Inflammatory macrophage treated with lipopolysaccharide for 4 hours (primary cell): ENCODE results near the gene PLCD3.

Experiments
- DNase-seq: peaks from one replicate; pipeline ENCODE4 v3.0.0-alpha.2; 2020

PLCD3 gene

DNA sequence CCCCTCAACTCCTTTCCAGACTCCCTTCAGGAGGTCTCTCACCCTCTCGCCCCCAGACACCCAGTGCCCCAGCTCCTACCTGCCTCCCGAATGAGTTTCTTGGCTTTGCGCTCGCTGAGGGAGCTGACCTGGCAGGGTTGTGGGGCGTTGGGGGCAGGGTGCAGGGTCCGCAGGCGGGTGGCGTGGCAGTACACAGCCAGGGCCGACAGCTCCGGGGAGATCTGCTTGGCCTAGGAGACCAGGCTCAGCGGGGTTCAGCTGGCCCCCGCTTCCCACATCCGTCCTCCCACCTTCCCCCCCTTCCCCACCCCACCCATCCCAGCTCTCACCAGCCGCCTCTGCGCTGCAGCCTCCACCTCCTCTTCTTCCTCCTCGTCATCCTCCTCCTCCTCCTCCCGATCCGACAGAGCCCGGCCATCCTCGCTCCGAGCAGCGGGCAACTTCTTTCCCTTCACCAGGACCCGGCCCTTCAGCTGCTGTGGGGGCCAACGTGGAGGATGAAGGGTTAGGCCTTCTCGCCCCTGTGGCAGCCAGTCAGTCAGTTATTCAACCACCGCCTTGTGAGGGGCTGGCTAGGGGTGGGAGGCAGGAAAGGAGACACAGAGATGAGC lies 17.2 kb downstream of the PLCD3 start:
- no peak for DNase-seq

DNA sequence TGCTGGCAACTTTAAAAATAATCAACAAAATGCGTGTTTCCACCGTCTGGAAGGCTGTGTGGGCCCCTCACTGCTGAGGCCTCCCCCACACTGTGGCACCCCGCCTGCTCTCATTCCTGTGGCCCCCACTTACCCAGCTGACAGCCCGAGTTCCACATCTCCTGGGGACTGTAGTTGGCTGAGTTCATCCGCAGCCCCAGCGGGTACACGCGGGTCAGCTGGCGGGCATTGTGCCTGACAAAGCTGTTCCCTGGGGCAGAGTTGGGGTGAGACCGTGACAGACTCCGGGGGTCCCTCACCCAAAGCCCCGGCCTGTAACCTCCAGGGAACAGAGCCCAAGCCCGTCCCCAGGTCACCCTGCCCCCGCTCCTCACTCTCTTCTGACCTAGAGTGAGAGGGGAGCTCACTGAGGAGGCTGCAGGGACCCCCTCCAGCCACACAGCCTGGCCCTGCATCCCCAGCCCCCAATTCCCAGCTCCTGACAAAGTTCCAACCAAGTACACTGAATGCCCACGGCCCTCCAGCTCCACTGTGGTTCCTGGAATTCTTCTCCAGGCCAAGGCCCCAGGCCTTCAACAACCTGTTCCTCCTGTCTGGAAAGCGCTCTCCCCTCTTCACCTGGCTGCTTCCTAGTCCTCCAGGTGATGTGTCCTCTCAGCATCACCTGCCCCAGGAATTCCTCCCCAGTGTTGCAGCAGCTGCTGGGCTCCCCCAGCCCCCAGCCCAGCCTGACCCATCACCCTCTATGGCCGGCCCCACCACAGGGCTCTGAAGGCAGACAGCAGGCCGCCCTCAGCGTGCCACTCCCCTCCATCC lies 18.0 kb downstream of the PLCD3 start:
- no peak for DNase-seq

DNA sequence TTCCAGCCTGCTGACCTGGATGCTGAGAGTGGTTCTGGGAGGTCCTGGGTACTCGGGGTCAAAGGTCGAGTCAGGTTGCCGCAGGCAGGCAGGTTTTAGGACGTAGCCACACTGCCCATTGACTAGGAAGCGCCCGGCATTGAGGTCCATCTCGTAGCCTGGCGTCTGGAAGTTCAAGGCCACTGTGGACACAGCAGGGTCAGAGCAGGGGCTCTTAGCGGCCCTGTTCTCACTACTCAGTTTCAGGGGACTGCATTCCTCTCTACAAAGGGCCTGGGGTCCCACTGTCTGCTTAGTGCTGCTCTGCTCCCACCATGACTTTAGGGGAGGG lies 18.9 kb downstream of the PLCD3 start:
- no peak for DNase-seq

DNA sequence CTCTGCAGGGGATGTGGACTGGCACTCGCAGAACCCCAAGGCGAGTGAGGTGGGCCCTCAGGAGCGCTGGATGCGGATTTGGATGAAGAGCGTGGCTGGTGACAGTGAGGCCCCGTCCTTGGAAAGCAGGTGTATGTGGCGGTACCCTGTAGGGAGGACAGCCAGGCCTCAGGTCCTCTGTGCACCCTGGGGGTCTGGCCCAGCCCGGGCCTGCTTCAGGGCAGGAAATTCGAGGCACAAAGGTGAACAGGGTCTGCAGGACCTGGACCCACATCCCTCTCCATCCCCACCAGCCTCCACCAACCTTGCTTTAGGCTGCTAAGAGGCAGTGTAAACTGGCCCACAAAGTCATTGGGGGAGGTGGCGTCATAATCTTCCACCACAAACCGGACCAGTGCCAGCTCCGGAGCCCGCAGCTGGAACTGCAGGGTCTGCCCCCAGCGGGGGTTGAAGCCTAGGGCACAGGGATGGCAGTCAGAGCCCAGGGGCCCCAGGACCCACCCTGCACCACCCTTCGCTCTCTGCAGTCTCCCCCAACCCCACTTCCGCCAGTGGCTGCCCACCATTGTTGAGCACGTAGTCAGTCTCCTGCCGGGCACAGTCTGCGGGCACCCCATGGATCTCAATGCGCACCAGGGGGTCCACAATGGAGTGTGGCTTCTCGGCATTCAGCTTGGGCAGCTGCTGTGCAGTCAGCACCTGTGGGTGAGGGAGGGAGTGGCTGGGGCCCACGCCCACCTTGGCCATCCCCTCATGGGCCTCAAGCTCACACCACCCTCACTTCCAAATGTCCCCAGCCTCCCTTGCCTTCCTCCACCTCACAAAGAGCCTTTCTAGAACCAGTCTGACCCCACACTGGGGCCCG lies 19.5 kb downstream of the PLCD3 start:
- DNase-seq: no peak

DNA sequence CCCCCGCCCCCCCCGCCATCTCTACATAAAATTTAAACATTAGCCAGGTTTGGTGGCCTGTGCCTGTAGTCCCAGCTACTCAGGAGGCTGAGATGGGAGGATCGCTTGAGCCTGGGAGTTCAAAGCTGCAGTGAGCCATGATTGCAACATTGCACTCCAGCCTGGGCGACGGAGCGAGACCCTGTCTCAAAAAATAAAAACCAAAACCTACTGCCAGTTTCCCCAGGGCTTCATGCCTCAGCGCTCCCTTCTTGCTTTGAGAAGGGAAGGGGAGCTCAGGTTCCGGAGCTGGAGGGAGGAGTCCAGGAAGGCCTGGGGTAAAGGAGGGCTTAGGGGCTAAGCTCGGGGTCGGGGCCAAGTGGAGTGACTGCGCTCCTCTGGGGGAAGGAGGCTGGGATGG lies 20.5 kb downstream of the PLCD3 start:
- DNase-seq: no peak

DNA sequence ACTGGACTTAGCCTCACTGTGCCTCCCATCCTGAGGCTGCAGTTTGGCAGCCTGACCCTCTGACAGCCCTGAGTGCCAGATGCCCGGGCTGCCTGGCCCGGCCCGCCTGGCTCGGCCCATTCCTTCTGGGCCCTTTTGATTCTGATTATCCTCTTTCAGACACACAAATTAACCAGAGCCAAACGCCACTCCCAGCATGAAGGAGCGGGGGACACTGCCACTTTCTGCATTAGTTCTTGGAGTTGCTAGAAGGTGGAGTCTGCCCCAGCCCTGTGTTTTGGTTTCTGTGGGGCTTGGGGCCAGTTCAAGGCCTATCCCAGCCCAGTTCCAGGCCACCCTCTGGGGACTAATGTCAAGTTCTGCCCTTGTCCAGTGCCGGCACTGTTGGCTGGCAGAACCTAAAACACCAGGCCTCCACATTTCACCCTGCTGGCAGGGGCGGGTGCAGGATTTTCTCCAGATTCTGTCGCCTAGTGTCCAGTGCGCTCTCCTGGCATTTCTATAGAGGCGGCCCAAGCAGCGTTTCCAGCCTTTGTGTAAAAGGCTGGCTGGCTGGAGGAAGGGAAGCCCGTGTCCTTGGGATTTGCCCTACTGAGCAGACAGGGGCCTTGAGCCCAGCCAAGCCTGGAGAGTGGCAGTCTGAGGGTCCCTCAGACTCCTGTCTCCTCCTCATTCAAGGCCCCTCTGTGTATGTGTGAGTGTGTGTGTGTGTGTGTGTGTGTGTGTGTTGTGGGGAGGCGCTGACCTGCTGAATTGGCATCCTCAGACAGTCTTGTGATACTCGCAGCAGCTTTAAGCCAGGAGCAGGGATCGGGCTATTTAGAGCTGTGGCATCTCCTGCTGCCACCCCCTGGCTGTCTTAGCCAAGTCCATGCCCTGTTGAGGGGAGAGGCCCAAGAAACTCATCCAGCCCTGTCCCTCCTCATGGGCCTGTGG lies 21.4 kb downstream of the PLCD3 start:
- no peak for DNase-seq

DNA sequence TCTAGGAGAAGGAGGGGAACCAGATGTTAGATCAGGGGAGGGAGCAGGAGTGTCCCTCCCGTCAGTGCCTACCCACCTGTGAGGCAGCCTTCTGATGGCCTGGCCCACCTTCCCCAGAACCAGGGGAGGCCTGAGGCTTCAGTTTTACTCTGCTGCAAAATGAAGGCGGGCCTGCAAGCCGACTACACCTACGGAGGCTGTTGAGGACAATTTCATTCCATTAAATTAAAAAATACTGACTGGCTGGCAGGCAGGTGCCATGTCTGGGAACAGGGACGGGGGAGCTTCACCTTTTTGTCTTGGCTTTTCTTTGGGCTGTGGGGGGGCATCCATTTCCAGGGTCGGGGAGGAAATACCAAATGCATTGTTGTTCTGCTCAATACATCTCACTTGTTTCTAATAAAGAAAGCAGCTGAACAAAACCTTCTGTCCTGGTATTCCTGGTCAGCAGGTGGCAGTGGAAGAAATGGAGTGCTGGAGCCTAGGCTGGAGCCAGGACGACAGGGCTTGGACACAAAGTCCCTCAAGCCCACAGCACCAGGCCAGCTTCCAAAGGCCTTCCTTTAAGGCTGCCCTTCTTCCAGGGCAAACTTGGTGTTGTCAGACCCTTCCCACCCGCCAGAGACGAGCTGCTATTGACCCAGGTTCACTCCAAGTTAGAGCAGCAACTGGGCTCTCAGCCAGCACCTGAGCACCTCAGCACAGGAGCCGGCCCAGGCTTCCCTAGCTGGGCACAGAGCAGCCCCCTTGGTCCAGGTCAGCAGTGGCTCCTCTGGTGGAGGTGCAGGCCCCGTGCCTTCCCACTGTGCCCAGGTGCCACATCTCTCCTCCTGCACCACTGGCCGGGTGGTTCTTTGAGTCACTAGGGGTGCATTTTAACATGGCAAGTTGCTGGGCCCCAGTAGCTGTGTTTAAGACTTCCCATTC lies 23.5 kb downstream of the PLCD3 start:
- DNase-seq: no peak

DNA sequence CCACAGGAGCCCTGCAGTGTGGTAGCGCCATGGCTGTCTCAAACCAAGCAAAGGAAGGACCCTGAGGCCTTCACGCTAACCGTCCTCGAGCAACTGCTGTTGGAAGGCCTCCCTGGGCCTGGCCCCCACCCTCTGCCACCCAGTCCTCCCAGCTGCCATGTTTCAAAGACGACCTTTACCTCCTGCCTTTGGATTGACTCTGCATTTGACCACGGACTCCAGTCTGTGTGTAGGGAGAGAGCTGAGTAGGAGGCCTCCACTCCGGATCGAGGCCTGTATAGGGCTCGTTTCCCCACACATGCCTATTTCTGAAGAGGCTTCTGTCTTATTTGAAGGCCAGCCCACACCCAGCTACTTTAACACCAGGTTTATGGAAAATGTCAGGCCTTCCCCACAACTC lies 24.3 kb downstream of the PLCD3 start:
- no peak for DNase-seq

DNA sequence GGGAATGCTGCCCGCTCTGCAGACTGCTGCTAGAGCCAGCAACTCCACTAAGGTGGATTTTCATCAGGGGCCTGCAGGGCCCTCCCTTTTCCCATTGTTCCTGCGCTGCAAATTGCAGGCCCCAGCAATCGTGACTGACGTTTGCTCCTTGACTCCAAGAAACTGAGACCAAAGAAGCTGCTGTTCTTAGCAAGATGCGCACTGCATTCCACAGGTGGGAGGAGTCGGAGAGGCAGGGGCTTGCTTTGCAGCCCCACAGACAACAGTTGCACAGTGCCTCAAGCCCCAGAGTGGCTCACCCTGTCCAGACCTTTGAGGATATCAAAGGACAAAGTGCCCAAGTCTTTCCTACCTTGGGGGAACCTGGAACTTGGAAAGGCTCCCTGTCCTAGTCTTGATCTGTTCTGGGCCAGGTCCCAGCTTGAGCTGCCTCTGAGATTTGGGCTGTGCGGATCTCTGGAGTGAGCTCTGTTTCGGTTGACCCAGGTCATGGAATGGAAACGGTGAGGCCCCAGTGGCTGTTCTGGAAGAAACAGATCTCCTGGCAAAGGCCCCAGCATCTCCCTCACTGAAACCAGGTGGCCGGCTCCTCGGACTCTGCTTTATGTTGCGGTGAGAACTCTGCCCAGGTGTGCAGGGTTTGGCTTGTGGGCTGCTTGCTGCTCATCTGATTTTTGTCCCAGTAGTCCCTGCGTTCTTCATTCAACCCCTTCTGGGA lies 24.9 kb downstream of the PLCD3 start:
- DNase-seq: no peak

DNA sequence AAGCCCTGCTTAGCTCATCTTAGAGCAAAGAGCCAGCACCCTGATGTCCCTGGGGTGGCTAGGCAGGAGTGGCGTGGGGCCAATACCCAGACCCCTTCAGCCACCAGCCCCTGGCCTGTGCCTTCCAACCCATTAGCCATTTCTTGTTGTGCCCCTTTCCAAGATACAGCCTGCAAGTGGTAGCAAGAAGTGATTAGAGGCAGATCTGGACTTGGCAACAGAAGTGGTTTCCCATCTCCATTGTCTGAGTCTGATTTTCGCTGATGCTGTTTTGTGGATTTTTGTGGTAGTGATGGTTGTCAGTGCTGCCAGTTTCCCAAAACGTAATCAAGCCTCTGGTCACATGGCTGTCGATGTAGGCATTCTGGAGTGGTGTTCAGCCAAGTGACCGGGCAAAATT lies 25.7 kb downstream of the PLCD3 start:
- no peak for DNase-seq

DNA sequence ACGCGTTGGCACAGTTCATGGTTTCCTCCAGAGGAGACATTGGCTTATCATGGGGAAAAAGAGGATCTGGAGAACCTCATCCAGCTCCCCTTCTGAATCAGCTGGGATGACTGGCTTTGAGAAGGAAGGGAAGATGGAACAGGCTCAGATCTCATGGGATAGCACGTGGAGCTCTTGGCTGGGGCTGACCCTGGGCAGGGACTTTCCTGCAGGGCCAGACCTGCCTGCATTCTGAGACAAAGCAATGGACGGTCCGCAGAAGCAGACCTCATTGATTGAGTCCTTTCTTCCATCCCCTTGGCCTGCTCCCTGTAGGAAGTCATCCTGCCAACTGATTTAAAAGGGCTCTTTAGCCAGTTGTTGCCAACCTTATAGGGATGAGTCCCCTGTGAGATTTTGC lies 26.2 kb downstream of the PLCD3 start:
- DNase-seq: no peak

DNA sequence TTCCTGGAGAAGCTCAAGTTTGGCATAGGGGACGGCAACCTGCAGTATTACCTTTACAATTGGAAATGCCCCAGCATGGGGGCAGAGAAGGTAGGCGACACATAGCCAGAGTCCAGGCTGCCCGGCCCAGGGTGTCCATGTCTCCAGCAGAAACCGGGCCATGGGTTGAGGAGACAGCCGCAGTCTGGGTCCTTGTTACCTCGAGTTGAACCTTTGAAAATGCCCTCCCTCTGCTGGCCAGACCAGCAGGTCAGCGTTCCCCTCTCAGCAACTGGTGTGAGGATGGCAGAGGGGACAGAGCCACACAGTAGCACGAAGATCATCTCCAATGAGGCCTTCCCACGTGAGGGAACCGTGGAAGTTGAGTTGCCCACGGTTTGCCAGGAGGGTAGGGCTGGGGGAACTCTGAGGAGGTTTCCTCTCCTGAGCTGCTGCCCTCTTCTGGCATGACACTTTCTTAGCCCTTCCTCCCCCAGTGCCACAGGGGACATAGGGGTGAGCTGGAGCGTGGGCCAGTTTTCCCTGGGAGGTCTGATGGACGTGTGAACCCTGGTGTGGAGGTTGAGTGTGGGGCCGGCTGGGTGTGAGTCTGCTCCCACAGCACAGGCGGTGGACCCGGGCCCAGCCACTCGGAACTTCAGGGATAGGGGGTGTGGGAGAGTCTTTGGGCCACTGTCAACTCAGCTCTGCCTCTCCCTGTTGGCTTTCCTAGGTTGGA lies 27.2 kb downstream of the PLCD3 start:
- no peak for DNase-seq

DNA sequence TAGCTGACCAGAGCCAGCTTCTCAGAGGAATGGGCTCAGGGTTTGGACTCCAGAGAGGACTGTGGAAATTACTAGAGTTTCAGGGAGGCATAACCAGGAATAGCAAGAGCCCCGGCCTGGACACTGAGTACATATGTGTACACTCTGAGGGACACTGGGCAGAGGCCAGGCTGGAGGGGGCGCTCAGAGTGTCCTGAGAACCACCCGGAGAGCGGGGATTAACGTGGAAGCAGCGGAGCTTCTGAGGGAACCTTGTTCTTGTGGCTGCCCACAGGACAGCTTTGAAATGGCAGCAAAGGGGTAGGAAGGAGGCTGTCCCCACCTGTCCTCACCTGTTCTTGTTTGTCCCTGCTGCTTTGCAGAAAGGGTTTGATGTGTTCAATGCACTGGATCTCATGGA lies 27.8 kb downstream of the PLCD3 start:
- DNase-seq: no peak

DNA sequence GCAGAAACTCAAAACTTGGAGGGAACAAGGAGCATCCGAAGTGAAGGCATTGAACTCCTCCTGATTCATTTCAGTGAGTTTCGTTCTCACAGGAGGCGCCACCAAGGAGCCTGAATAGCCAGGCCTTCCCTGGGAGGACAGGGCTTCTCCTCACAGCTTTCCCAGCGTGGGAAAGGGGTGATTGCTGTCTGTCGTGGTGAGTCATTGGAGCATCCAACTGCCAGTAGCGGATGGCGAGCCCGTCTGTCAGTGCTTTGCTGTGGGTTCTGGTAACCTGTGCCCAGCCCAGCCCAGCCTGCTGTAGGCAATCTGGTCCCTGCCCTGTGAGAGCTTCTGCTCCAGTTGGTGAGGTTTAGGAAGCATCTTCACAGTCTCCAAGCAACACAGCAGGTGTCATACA lies 28.3 kb downstream of the PLCD3 start:
- DNase-seq: no peak

DNA sequence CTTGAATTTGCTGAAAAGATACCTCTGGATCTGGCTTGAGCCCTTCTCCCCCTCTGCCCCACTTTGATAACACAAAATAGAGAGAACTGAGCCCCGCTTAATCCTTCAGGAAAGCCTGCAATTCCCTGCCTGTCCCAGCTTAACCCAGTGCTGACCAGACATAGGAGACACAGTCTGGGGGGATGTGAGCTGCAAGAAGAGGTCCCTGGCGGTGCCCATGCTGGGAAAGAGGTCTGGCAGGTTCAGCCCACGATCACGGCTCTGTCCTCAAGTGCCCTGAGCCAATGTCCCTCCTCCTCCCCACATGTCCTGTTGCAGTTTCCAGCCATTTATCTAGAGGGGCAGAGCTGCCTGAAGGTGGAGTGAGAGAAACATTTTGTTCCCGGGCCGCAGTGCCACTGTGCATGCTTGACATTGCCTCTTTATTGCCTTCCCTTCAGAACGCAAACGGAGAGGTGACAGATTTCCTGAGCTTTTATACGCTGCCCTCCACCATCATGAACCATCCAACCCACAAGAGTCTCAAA lies 29.0 kb downstream of the PLCD3 start:
- DNase-seq: no peak

DNA sequence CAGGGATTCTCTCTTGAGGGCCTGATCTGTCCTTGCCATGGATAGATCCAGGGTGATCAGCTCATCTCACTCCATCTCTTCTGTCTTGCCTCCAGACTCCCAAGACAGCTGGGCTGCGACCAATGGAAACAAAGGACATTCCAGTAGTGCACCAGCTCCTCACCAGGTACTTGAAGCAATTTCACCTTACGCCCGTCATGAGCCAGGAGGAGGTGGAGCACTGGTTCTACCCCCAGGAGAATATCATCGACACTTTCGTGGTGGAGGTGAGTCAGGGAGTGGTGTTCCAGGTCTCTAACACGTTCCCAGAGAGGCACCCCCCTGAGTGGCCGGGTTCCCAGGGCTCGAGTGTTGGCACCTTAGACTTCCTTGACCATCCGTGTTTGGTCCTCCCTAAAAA lies 29.5 kb downstream of the PLCD3 start:
- no peak for DNase-seq

DNA sequence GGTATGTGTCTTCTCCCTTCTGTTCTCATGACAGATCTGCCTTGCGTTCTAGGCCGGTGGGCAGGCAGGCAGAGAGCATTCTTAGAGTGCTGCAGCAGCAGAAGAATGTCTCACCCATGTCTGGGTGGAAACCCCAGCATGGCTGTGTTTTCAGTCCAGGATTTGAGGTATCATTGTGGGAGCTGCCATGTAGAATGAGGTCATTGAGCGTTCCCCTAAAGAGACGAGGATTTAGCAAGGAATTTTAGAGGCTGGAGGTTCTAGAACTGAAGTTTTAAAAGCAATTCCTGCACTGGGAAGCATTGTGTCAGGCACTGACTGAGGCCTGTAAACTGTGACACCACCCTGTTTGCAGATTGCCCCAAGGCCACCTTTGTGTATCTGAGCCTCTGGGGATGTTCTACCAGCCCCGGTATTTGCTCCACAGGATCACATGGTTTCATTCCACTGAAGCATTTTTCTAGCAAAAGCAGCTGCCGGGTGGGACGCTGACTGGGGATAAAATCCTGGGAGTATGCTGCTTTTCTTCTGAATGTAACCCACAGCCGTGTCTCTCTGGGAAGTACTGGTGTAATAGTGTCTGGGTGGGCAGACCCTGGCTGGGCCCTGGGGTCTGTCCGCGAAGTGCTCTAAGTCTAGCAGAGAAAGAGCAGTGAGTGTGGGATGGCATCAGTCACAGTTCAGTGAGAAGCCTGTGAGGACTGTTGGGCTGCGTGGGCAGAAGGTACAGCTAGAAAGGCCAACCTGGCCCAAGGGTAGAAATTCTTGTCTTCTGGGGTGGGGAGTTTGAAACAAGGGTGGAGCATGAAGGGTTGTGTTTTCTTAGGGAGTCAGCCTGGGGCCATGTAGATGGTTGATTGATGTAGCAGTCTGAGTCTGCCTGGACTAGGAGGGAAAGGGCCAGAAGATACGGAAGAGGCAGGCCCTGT lies 30.2 kb downstream of the PLCD3 start:
- no peak for DNase-seq

DNA sequence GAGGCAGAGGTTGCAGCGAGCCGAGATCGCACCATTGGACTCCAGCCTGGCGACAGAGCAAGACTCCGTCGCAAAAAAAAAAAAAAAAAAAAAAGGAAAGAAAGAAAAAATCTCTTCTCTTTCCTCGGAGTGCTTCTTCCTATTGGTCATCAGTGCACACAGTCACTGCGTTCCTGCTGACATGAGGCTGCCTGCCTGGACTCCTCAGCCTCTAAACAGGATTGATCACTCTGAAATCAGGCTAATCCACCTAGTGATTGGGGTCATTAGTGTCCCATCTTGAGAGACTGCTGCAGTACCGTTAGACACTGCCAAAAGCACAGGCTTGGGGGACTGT lies 30.8 kb downstream of the PLCD3 start:
- DNase-seq: no peak
